ENCODE data around the gene WNT3A.

WNT3A gene

GRCh38 chr1:228084797-228085196 lies 78.0 kb downstream of the WNT3A start:
- no peaks in the 10 kb centered on the region for H3K9me3 Mint-ChIP-seq
- TF ChIP-seq CTCF (IDR thresholded peaks at IDR 0.05): no peak
- DNase-seq: no peak
- peak overlapping the region; percentile 96 for H3K4me3 Mint-ChIP-seq
- peaks cover 16% of the 10 kb centered on the region for H3K36me3 Mint-ChIP-seq (ENCODE audit: low read depth)
- peaks cover 69% of the 10 kb centered on the region for H3K4me1 Mint-ChIP-seq
- no peaks in the 10 kb centered on the region for H3K27me3 Mint-ChIP-seq (ENCODE audit: low read depth, poor library complexity)
- peak overlapping the region; percentile 98 for H3K27ac Mint-ChIP-seq

- H3K36me3 Mint-ChIP-seq (ENCODE audit: low read depth): peaks cover 18% of the 10 kb centered on the region
- no peak for TF ChIP-seq CTCF (IDR thresholded peaks at IDR 0.05)
- H3K4me3 Mint-ChIP-seq: peak overlapping the region; percentile 96
- H3K9me3 Mint-ChIP-seq: no peaks in the 10 kb centered on the region
- peak overlapping the region; percentile 98 for H3K27ac Mint-ChIP-seq
- peaks cover 72% of the 10 kb centered on the region for H3K4me1 Mint-ChIP-seq
- no peaks in the 10 kb centered on the region for H3K27me3 Mint-ChIP-seq (ENCODE audit: low read depth, poor library complexity)
- no peak for DNase-seq
Observed at GRCh38 chr1:228085287-228085951, 78.6 kb downstream of the WNT3A start.

- H3K4me1 Mint-ChIP-seq: peaks cover 63% of the 10 kb centered on the region
- TF ChIP-seq CTCF (IDR thresholded peaks at IDR 0.05): no peak
- H3K27ac Mint-ChIP-seq: peak overlapping the region; percentile 68
- peaks cover 42% of the 10 kb centered on the region for H3K36me3 Mint-ChIP-seq (ENCODE audit: low read depth)
- peaks cover 19% of the 10 kb centered on the region for H3K9me3 Mint-ChIP-seq
- no peak for DNase-seq
- H3K4me3 Mint-ChIP-seq: no peak overlapping the region
- no peaks in the 10 kb centered on the region for H3K27me3 Mint-ChIP-seq (ENCODE audit: low read depth, poor library complexity)
Observed at GRCh38 chr1:228087771-228088251, 81.0 kb downstream of the WNT3A start.

- no peak for DNase-seq
- H3K9me3 Mint-ChIP-seq: peaks cover 28% of the 10 kb centered on the region
- no peaks in the 10 kb centered on the region for H3K27me3 Mint-ChIP-seq (ENCODE audit: low read depth, poor library complexity)
- no peak for TF ChIP-seq CTCF (IDR thresholded peaks at IDR 0.05)
- H3K36me3 Mint-ChIP-seq (ENCODE audit: low read depth): peaks cover 52% of the 10 kb centered on the region
- H3K4me3 Mint-ChIP-seq: no peak overlapping the region
- H3K27ac Mint-ChIP-seq: no peak overlapping the region
- peaks cover 57% of the 10 kb centered on the region for H3K4me1 Mint-ChIP-seq
Observed at GRCh38 chr1:228088586-228089498, 82.0 kb downstream of the WNT3A start.

- DNase-seq: no peak
- Mint-ChIP-seq H3K27me3 (ENCODE audit: low read depth, poor library complexity) (peaks cover 3% of the 10 kb centered on the region), H3K27ac (peak overlapping the region; percentile 45), H3K9me3 (peaks cover 37% of the 10 kb centered on the region), H3K36me3 (ENCODE audit: low read depth) (peaks cover 61% of the 10 kb centered on the region), H3K4me1 (peaks cover 48% of the 10 kb centered on the region), H3K4me3 (no peak overlapping the region)
- no peak for TF ChIP-seq CTCF (IDR thresholded peaks at IDR 0.05)
Observed at GRCh38 chr1:228089519-228090380, 83.0 kb downstream of the WNT3A start.

All from nephron progenitor cell (in vitro differentiated cells).